Panc1 (cell line): ENCODE results near the gene BPIFA2. TPM values are rescaled to one million over a fixed set of nuclear protein-coding genes. Genes with fewer than 3 reads are reported as not detected.

Source experiments
- ATAC-seq: fragments of 200-7000 bp; cut with Tn5 transposase; 2 replicates; pipeline ENCODE4 v1.9.1; 2020; ENCODE audit warnings: mild to moderate bottlenecking, moderate library complexity
- BruUV-seq: library from RNA; stranded (reverse); fragments of 400-500 nt; replicated peaks from 2 replicates; lab custom pipeline; 2021; lab: Mats Ljungman, UMichigan
- CTCF ChIA-PET: fragments of 300-600 bp; sonication (Branson Sonifier 250); formaldehyde crosslinking; loops from one replicate; lab custom pipeline; 2022; ENCODE audit warnings: antibody characterized with exemption; lab: Charles Lee
- POLR2A ChIA-PET: fragments of 300-600 bp; sonication (Branson Sonifier 250); formaldehyde crosslinking; loops from one replicate; lab custom pipeline; 2022; ENCODE audit warnings: antibody characterized with exemption; lab: Charles Lee
- DNase-seq: peaks from one replicate; pipeline ENCODE4 v3.0.0-alpha.2; 2010; ENCODE audit warnings: low read depth, low spot score
- H3K27ac ChIP-seq: 2 replicates; pipeline ENCODE4 v1.5.1; 2011; ENCODE audit warnings: mild to moderate bottlenecking, low read length, inconsistent platforms
- H3K27me3 ChIP-seq: fragments of 200-500 bp; sonication (Bioruptor generic); 2 replicates; pipeline ENCODE4 v1.6.0; 2014; ENCODE audit warnings: low read length, inconsistent platforms; ENCODE audit not compliant: control insufficient read depth, insufficient read depth
- H3K36me3 ChIP-seq: fragments of 200-500 bp; sonication (Bioruptor generic); 2 replicates; pipeline ENCODE4 v1.5.1; 2014; ENCODE audit warnings: inconsistent platforms, mild to moderate bottlenecking, low read length, moderate library complexity; ENCODE audit not compliant: control insufficient read depth, insufficient read depth
- H3K4me1 ChIP-seq: 2 replicates; pipeline ENCODE4 v1.5.1; 2011; ENCODE audit warnings: inconsistent platforms, mild to moderate bottlenecking, low read length, moderate library complexity; ENCODE audit not compliant: control insufficient read depth, insufficient read depth
- H3K4me3 ChIP-seq, 2 experiments: 2 replicates each; pipeline ENCODE4 v1.5.1; 2011 to 2012; ENCODE audit warnings: low read depth in 2 of 2, low read length in 2 of 2, mild to moderate bottlenecking in 2 of 2, inconsistent platforms in 1 of 2, moderate library complexity in 1 of 2
- H3K9me3 ChIP-seq: fragments of 200-500 bp; sonication (Bioruptor generic); 2 replicates; pipeline ENCODE4 v1.5.1; 2014; ENCODE audit warnings: low read depth, mild to moderate bottlenecking, inconsistent platforms, low read length, moderate library complexity; ENCODE audit not compliant: control insufficient read depth, insufficient read depth
- POLR2AphosphoS5 ChIP-seq: IDR thresholded peaks from 2 replicates; pipeline ENCODE4 v1.6.1; 2012; ENCODE audit warnings: mild to moderate bottlenecking, low read depth, low read length, moderate library complexity
- SIN3A ChIP-seq: IDR thresholded peaks from 2 replicates; pipeline ENCODE4 v1.6.1; 2012; ENCODE audit warnings: low read depth, mild to moderate bottlenecking, low read length, moderate library complexity, borderline replicate concordance; ENCODE audit not compliant: insufficient read depth
- TCF7L2 ChIP-seq: IDR thresholded peaks from 2 replicates; pipeline ENCODE4 v1.6.1; 2011; ENCODE audit warnings: mild to moderate bottlenecking, low read depth, low read length, inconsistent platforms
- in situ Hi-C: cut with HindIII; loops from 2 replicates; pipeline ENCODE4 v1.10.0; 2016; ENCODE audit warnings: low sequenced_read_pairs, low pct_unique_long_range_greater_than_20kb
- intact Hi-C: fragments of 100-400 bp; cut with micrococcal nuclease; formaldehyde crosslinking; loops from one replicate; pipeline ENCODE4 v1.10.0; 2022; ENCODE audit not compliant: unreplicated experiment
- total RNA-seq: library from RNA; stranded (reverse); gene quantifications from one replicate; pipeline ENCODE4 v1.2.1, GENCODE V29; 2021; ENCODE audit not compliant: unreplicated experiment
- TF ChIP-seq, protein P1 (sequence below), 2 experiments: IDR thresholded peaks; 2 replicates each; pipeline ENCODE4 v1.6.1; 2011 to 2012; ENCODE audit warnings: low read depth in 2 of 2, control low read depth in 1 of 2, low read length in 1 of 2, mild to moderate bottlenecking in 1 of 2, moderate library complexity in 1 of 2; ENCODE audit not compliant: insufficient read depth in 1 of 2
- TF ChIP-seq, protein P2 (sequence below): fragments of 450-650 bp; IDR thresholded peaks from 2 replicates; pipeline ENCODE4 v1.5.1; 2017; ENCODE audit warnings: mild to moderate bottlenecking

The BPIFA2 gene
- total RNA-seq, 1 experiment from 2014 or later: not detected

DNA sequence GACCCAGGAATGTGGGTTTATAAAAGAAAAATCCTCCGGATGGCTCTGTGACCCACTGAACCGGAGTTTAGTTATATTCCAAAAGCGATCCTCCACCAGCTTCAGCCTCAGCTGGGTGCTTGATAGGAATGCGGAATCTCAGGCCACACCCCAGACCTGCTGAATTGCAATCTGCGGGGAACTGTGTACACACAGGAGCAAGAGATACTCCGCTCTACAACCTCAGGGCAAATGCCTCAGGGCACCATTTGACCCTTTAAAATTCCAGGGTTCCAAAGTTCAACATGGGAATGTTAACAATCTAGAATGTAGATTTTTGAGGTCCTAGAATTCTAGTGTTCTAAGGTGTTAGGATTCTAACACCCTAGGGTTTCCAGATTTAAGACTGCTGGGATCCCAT, 10.8 kb downstream of the BPIFA2 start:
- TF ChIP-seq SIN3A (no peak), POLR2AphosphoS5 (no peak), TCF7L2 (no peak)
- TF ChIP-seq, protein P1, sequence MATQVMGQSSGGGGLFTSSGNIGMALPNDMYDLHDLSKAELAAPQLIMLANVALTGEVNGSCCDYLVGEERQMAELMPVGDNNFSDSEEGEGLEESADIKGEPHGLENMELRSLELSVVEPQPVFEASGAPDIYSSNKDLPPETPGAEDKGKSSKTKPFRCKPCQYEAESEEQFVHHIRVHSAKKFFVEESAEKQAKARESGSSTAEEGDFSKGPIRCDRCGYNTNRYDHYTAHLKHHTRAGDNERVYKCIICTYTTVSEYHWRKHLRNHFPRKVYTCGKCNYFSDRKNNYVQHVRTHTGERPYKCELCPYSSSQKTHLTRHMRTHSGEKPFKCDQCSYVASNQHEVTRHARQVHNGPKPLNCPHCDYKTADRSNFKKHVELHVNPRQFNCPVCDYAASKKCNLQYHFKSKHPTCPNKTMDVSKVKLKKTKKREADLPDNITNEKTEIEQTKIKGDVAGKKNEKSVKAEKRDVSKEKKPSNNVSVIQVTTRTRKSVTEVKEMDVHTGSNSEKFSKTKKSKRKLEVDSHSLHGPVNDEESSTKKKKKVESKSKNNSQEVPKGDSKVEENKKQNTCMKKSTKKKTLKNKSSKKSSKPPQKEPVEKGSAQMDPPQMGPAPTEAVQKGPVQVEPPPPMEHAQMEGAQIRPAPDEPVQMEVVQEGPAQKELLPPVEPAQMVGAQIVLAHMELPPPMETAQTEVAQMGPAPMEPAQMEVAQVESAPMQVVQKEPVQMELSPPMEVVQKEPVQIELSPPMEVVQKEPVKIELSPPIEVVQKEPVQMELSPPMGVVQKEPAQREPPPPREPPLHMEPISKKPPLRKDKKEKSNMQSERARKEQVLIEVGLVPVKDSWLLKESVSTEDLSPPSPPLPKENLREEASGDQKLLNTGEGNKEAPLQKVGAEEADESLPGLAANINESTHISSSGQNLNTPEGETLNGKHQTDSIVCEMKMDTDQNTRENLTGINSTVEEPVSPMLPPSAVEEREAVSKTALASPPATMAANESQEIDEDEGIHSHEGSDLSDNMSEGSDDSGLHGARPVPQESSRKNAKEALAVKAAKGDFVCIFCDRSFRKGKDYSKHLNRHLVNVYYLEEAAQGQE (IDR thresholded peaks at IDR 0.05; ENCODE audit: insufficient read depth in 1 of 2, low read depth in 2 of 2, low read length in 1 of 2): no peak
- TF ChIP-seq, protein P2, sequence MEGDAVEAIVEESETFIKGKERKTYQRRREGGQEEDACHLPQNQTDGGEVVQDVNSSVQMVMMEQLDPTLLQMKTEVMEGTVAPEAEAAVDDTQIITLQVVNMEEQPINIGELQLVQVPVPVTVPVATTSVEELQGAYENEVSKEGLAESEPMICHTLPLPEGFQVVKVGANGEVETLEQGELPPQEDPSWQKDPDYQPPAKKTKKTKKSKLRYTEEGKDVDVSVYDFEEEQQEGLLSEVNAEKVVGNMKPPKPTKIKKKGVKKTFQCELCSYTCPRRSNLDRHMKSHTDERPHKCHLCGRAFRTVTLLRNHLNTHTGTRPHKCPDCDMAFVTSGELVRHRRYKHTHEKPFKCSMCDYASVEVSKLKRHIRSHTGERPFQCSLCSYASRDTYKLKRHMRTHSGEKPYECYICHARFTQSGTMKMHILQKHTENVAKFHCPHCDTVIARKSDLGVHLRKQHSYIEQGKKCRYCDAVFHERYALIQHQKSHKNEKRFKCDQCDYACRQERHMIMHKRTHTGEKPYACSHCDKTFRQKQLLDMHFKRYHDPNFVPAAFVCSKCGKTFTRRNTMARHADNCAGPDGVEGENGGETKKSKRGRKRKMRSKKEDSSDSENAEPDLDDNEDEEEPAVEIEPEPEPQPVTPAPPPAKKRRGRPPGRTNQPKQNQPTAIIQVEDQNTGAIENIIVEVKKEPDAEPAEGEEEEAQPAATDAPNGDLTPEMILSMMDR: no peak
- in situ Hi-C loops (no loop called here), intact Hi-C loops (no loop called here)
- no peaks in the 10 kb centered on the region for H3K9me3 ChIP-seq
- H3K27me3 ChIP-seq: no peaks in the 10 kb centered on the region
- CTCF ChIA-PET: no interaction called here
- H3K27ac ChIP-seq: no peak overlapping the region
- BruUV-seq: no TSS peak
- H3K4me3 ChIP-seq: no peak overlapping the region
- no peaks in the 10 kb centered on the region for H3K36me3 ChIP-seq
- no peak for ATAC-seq
- no peak for DNase-seq
- no peaks in the 10 kb centered on the region for H3K4me1 ChIP-seq
- POLR2A ChIA-PET: no interaction called here

DNA sequence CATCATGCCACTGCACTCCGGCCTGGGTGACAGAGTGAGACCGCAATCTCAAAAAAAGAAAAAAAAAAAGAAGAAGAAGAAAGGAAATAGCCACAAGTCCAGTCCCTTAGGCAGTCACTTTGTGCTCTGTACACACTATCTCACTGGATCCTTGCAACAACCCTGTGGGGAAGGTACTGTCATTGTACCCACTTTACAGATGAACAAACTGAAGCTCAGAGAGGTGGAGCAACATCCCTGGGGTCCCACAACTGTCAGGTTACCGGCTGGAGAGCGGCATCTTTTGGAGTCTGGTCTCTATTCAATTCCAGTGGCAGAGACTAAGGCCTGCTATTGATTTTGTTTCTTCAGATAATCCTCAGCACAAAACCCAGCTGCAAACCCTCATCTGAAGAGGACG, 12.2 kb downstream of the BPIFA2 start:
- no peak overlapping the region for H3K27ac ChIP-seq
- no peaks in the 10 kb centered on the region for H3K4me1 ChIP-seq
- H3K4me3 ChIP-seq: no peak overlapping the region
- no peak for TF ChIP-seq TCF7L2
- TF ChIP-seq, protein P1 (IDR thresholded peaks at IDR 0.05; ENCODE audit: insufficient read depth in 1 of 2, low read depth in 2 of 2, low read length in 1 of 2): no peak
- TF ChIP-seq, protein P2: no peak
- TF ChIP-seq POLR2AphosphoS5: no peak
- TF ChIP-seq SIN3A: no peak
- ATAC-seq (no peak), DNase-seq (no peak)
- H3K36me3 ChIP-seq: no peaks in the 10 kb centered on the region
- ChIA-PET POLR2A (no interaction called here), CTCF (no interaction called here)
- BruUV-seq: no TSS peak
- no peaks in the 10 kb centered on the region for H3K9me3 ChIP-seq
- in situ Hi-C loops: no loop called here
- intact Hi-C loops: no loop called here
- H3K27me3 ChIP-seq: no peaks in the 10 kb centered on the region
